ENCODE measurements around the gene SLC35G3. TPM values are rescaled to one million over a fixed set of nuclear protein-coding genes. Genes with fewer than 3 reads are reported as not detected.

SLC35G3 gene
- polyA plus RNA-seq, 1 of the 3 experiments (the other 2 are of a cell fraction): not detected

GRCh38 chr17:35185849-35186248 is 8.3 kb downstream of the SLC35G3 start (continued):
- TF ChIP-seq EP300 (IDR thresholded peaks at IDR 0.05; ENCODE audit: borderline replicate concordance in 1 of 2, low read depth in 1 of 2, low read length in 1 of 2): no peak
- TF ChIP-seq EZH2phosphoT487 (IDR thresholded peaks at IDR 0.05; ENCODE audit: borderline replicate concordance, low read depth): no peak
- TF ChIP-seq GABPA (IDR thresholded peaks at IDR 0.05; ENCODE audit: low read depth): no peak
- no peak for TF ChIP-seq IRF3 (IDR thresholded peaks at IDR 0.05; ENCODE audit: low read depth, low read length)
- TF ChIP-seq MEF2A (IDR thresholded peaks at IDR 0.05; ENCODE audit: borderline replicate concordance, low read depth): no peak
- no peak for TF ChIP-seq TEAD4 (IDR thresholded peaks at IDR 0.05; ENCODE audit: borderline replicate concordance, insufficient read depth)
- no peak for TF ChIP-seq FOXM1 (IDR thresholded peaks at IDR 0.05; ENCODE audit: low read depth)
- TF ChIP-seq SMC3 (IDR thresholded peaks at IDR 0.05; ENCODE audit: low read depth, low read length): no peak

GRCh38 chr17:35184274-35184673 is 9.9 kb downstream of the SLC35G3 start:
- ChIA-PET POLR2A (no interaction called here), CTCF (no interaction called here)
- Histone ChIP-seq H3K27me3 (ENCODE audit: insufficient read depth) (peaks cover 8% of the 10 kb centered on the region; the same call in 1 of the 2 replicates), H3K9me2 (no peaks in the 10 kb centered on the region), H3K4me1 (ENCODE audit: control insufficient read depth in 1 of 2, insufficient read depth in 2 of 2, low read depth in 1 of 2, low read length in 1 of 2) (no peaks in the 10 kb centered on the region), H3K9me3 (no peaks in the 10 kb centered on the region), H3K79me2 (ENCODE audit: insufficient read depth) (no peaks in the 10 kb centered on the region), H3K9ac (no peak overlapping the region), H4K20me1 (ENCODE audit: insufficient read depth) (no peaks in the 10 kb centered on the region), H3F3A (replicated peaks; ENCODE audit: insufficient read depth) (no peaks in the 10 kb centered on the region), H3K36me3 (replicated peaks in 1 of 2; ENCODE audit: control insufficient read depth in 1 of 2, insufficient read depth in 2 of 2, low read length in 1 of 2) (no peaks in the 10 kb centered on the region), H2AFZ (ENCODE audit: low read depth) (no peak overlapping the region), H3K4me2 (no peak overlapping the region), H3K4me3 (ENCODE audit: low read depth in 2 of 2, low read length in 1 of 2) (no peak overlapping the region), H3K27ac (ENCODE audit: low read depth in 2 of 2, low read length in 1 of 2) (no peak overlapping the region)
- no peak for DNase-seq
- TF ChIP-seq RFX5 (IDR thresholded peaks at IDR 0.05; ENCODE audit: low read length) (no peak), TEAD4 (IDR thresholded peaks at IDR 0.05; ENCODE audit: borderline replicate concordance, insufficient read depth) (no peak), NRF1 (IDR thresholded peaks at IDR 0.05; ENCODE audit: low read depth, low read length) (no peak), CHD2 (IDR thresholded peaks at IDR 0.05; ENCODE audit: low read length, partially characterized antibody) (no peak), SMC3 (IDR thresholded peaks at IDR 0.05; ENCODE audit: low read depth, low read length) (no peak), POLR2AphosphoS5 (IDR thresholded peaks at IDR 0.05; ENCODE audit: low read depth, low read length) (no peak), RAD21 (IDR thresholded peaks at IDR 0.05; ENCODE audit: low read length) (no peak), FOXJ3 (CRISPR knock-in tag; IDR thresholded peaks at IDR 0.05) (no peak), TCF12 (IDR thresholded peaks at IDR 0.05) (no peak), REST (IDR thresholded peaks at IDR 0.05; ENCODE audit: low read depth, low read length) (no peak), USF2 (IDR thresholded peaks at IDR 0.05; ENCODE audit: borderline replicate concordance, low read depth, low read length) (no peak), EP300 (IDR thresholded peaks at IDR 0.05; ENCODE audit: borderline replicate concordance in 1 of 2, low read depth in 1 of 2, low read length in 1 of 2) (no peak), MAX (IDR thresholded peaks at IDR 0.05; ENCODE audit: low read depth) (no peak), ZBTB33 (IDR thresholded peaks at IDR 0.05; ENCODE audit: borderline replicate concordance, low read depth) (no peak), ELF1 (IDR thresholded peaks at IDR 0.05) (no peak), JUND (IDR thresholded peaks at IDR 0.05) (no peak), MEF2A (IDR thresholded peaks at IDR 0.05; ENCODE audit: borderline replicate concordance, low read depth) (no peak), RCOR1 (IDR thresholded peaks at IDR 0.05; ENCODE audit: low read length) (no peak)
- WGBS (ENCODE audit: low lambda C conversion rate): 3% methylated on average over 3 of the region's 3 CpGs
